SK-N-SH (cell line): ENCODE measurements around the gene GRIA1.

ENCODE experiments used
- EP300 ChIP-seq, 2 experiments: IDR thresholded peaks; 2 replicates each; pipeline versions ENCODE4 v1.4.0 to v1.6.1; 2012; ENCODE audit warnings: borderline replicate concordance in 1 of 2, low read depth in 1 of 2, low read length in 1 of 2
- EZH2phosphoT487 ChIP-seq: fragments of 200-600 bp; sonication (generic); IDR thresholded peaks from 2 replicates; pipeline ENCODE4 v1.6.1; 2017; ENCODE audit warnings: low read depth, mixed run types, mild to moderate bottlenecking, antibody characterized with exemption, moderate library complexity, borderline replicate concordance
- NRF1 ChIP-seq: IDR thresholded peaks from 2 replicates; pipeline ENCODE4 v1.6.1; 2012; ENCODE audit warnings: low read depth, mild to moderate bottlenecking, low read length
- POLR2AphosphoS5 ChIP-seq: IDR thresholded peaks from 2 replicates; pipeline ENCODE4 v1.6.1; 2012; ENCODE audit warnings: low read depth, low read length
- RAD21 ChIP-seq: IDR thresholded peaks from 2 replicates; pipeline ENCODE4 v1.6.1; 2012; ENCODE audit warnings: mild to moderate bottlenecking, low read length
- RFX5 ChIP-seq: IDR thresholded peaks from 2 replicates; pipeline ENCODE4 v1.6.1; 2012; ENCODE audit warnings: mild to moderate bottlenecking, improper control_type of control experiment, low read length
- SIN3A ChIP-seq: IDR thresholded peaks from 2 replicates; pipeline ENCODE4 v1.6.1; 2012; ENCODE audit warnings: low read depth, mild to moderate bottlenecking, low read length, moderate library complexity, borderline replicate concordance
- TAF1 ChIP-seq: IDR thresholded peaks from 2 replicates; pipeline ENCODE4 v1.6.1; 2012; ENCODE audit warnings: low read depth, mild to moderate bottlenecking, low read length, moderate library complexity, borderline replicate concordance
- TF ChIP-seq, protein P1 (sequence below): fragments of 200-600 bp; sonication (generic); IDR thresholded peaks from 2 replicates; pipeline ENCODE4 v1.6.1; 2017; ENCODE audit warnings: antibody characterized with exemption, mild to moderate bottlenecking, moderate library complexity

DNA sequence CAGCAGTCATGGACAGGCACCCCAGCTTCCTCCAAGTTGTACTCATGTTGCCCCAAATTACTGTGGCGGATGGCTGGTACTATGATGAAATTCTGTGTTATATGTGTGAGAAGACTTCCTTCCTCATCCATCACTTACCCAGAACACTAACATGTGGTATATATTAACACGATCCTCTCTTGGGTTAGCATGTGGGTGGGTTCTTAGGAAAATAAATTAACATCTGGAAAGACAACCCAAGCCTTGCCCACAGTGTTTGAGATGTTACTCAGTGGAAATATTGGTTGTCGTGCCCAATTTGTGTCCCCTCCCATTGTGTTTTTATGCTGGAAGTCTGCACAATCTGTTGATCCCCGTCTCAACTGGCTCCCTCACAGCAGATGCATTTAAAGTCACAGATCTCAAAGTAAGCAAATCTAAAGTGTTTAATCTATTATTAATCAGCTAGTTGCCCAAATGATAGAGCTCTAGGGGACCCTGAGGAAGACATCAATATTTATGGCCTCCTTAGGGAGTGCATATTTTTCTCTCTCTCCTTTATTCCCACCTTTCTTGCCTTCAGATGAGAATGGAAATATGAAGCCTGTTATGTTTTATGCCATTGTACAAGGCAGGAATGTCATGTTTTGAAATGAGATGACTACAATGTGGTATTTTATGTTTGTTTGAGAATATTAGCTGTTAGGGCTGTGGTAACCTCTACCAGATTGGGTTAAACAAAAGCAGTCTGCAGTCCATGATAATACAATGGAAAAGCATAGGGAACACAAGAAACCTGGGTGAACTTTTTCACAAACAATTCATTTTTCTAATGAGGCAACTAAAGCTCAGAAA is 93.9 kb downstream of the GRIA1 start:
- TF ChIP-seq TAF1 (no peak), RAD21 (no peak), EP300 (IDR thresholded peaks at IDR 0.05; ENCODE audit: borderline replicate concordance in 1 of 2, low read depth in 1 of 2, low read length in 1 of 2) (no peak), POLR2AphosphoS5 (no peak), SIN3A (no peak), EZH2phosphoT487 (no peak), NRF1 (no peak), RFX5 (no peak)
- TF ChIP-seq, protein P1, sequence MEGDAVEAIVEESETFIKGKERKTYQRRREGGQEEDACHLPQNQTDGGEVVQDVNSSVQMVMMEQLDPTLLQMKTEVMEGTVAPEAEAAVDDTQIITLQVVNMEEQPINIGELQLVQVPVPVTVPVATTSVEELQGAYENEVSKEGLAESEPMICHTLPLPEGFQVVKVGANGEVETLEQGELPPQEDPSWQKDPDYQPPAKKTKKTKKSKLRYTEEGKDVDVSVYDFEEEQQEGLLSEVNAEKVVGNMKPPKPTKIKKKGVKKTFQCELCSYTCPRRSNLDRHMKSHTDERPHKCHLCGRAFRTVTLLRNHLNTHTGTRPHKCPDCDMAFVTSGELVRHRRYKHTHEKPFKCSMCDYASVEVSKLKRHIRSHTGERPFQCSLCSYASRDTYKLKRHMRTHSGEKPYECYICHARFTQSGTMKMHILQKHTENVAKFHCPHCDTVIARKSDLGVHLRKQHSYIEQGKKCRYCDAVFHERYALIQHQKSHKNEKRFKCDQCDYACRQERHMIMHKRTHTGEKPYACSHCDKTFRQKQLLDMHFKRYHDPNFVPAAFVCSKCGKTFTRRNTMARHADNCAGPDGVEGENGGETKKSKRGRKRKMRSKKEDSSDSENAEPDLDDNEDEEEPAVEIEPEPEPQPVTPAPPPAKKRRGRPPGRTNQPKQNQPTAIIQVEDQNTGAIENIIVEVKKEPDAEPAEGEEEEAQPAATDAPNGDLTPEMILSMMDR, result no peak
